ENCODE data around the gene SLC6A6. TPM values are rescaled to one million over a fixed set of nuclear protein-coding genes. Genes with fewer than 3 reads are reported as not detected.

The SLC6A6 gene
- total RNA-seq, 4 donors from 2014 or later, result 34.4 to 166 (median 55.2) TPM

DNA sequence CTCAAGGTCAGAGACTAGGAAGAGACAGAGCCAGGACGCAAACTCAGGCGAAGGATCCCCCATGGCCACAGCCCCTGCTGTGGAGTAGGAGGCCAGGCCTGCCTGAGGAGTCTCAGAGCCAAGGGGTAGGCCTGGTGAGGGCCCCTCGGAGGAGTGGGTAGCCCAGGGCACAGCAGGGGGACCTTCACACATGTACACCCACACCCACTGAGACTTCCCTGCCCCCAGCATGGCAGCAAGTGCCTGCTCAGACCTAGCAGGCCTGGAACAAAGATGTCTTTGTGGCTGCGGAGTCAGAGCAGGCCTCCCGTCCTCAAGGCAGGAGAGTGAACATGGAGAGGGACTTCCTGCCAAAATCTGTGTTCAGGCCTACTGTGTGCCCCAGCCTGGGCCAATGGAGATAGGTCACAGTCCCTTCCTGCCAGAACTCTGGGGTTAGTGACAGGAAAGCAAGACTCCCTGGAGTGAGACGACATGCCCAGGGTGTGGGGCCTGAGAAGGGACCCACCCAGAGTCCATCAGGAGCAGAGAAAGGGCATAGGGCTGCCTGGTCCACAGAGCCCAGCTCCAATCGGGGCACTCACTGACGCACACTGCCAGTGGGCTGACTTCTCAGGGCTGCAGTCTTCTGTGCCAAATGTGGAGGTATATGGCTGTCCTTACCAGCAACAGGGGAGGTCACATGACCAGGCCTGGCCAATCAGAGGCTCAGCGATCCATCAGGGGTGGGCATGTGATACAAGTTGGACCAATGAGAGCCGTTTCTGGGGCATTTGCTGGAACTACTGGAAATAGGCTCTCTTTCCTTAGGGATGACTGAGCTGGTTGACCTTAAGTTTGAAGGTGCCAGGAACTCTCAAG lies 135.4 kb downstream of the SLC6A6 start:
- WGBS, 2 donors, result 85 to 88% methylated on average over 10 of the region's 10 CpGs
- no peak for DNase-seq (ENCODE audit: low spot score in 2 of 2)
- TF ChIP-seq, protein P1, sequence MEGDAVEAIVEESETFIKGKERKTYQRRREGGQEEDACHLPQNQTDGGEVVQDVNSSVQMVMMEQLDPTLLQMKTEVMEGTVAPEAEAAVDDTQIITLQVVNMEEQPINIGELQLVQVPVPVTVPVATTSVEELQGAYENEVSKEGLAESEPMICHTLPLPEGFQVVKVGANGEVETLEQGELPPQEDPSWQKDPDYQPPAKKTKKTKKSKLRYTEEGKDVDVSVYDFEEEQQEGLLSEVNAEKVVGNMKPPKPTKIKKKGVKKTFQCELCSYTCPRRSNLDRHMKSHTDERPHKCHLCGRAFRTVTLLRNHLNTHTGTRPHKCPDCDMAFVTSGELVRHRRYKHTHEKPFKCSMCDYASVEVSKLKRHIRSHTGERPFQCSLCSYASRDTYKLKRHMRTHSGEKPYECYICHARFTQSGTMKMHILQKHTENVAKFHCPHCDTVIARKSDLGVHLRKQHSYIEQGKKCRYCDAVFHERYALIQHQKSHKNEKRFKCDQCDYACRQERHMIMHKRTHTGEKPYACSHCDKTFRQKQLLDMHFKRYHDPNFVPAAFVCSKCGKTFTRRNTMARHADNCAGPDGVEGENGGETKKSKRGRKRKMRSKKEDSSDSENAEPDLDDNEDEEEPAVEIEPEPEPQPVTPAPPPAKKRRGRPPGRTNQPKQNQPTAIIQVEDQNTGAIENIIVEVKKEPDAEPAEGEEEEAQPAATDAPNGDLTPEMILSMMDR (IDR thresholded peaks at IDR 0.05), result no peak
- no peak for TF ChIP-seq POLR2A (IDR thresholded peaks at IDR 0.05)
- H3K4me3 ChIP-seq (ENCODE audit: low read depth, poor library complexity, severe bottlenecking), result no peak overlapping the region
- intact Hi-C loops (cut with DNase I; ENCODE audit: low total_unique reads), result no loop called here

DNA sequence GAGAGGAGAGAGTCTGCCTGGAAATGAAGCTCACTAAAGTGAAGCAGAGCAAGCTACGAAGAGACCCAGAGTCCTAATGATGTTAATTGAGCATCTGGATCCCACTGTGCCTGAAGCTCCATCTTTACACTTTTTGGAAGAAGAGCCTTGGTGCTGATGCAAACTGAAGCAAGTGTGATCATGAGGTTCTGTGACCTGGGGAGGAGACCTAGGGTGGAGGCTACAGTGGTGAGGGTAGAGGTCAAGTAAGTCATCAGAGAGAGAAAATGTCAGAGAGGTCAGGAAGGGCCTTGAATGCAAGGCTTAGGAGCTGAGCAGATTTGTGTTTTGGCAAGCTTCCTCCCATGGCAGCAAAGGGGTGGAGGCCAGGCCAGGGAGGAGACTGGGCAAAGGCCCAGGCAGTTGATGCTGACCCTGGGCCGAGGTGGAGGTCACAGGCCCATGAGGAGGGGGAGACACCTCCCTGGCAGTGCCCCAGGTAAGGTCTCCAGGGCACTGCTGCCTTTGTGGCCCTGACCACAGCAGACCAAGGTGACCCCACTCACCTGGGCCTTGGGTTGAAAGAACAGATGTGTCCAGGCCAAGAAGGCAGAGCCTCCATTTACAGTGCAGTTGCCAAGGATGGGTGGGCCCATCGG lies 136.2 kb downstream of the SLC6A6 start:
- DNase-seq (ENCODE audit: low spot score in 2 of 2), result no peak
- 55 to 69% methylated on average over 3 of the region's 3 CpGs for WGBS, 2 donors
- H3K4me3 ChIP-seq (ENCODE audit: low read depth, poor library complexity, severe bottlenecking), result no peak overlapping the region
- intact Hi-C loops (cut with DNase I; ENCODE audit: low total_unique reads), result no loop called here
- TF ChIP-seq POLR2A (IDR thresholded peaks at IDR 0.05), result no peak
- TF ChIP-seq, protein P1 (IDR thresholded peaks at IDR 0.05), result no peak

Other genes starting within 250 kb of the SLC6A6 start
- 100 to 1,000 TPM in 1 of 4 donors, 10 to 100 TPM in 3; 50.6 to 110 (median 76.2) TPM for gene XPC, start 224.0 kb upstream of the SLC6A6 start, total RNA-seq
- gene LSM3, start 223.8 kb upstream of the SLC6A6 start, total RNA-seq, result 10 to 100 TPM in 1 of 4 donors, 1 to 10 TPM in 3; 7.6 to 11.4 (median 8.2) TPM
- gene GRIP2, start 137.7 kb downstream of the SLC6A6 start, total RNA-seq, result 1 to 10 TPM in 3 of 4 donors, under 1 TPM in 1; 0.89 to 5.2 (median 2.3) TPM
- 10 to 100 TPM; 16.1 to 27.7 (median 20.0) TPM for gene CCDC174, start 249.2 kb downstream of the SLC6A6 start, total RNA-seq

Measured in lower leg skin (tissue), 4 donors.